Measurements from ENCODE around the gene GDF15. TPM values are rescaled to one million over a fixed set of nuclear protein-coding genes. Genes with fewer than 3 reads are reported as not detected.
A peak's percentile ranks its signal among the peaks of the same experiment; 100 is the strongest.

Gene GDF15
- total and polyA plus RNA-seq, 12 donors, result 0.33 to 29.2 (median 4.5) TPM

DNA sequence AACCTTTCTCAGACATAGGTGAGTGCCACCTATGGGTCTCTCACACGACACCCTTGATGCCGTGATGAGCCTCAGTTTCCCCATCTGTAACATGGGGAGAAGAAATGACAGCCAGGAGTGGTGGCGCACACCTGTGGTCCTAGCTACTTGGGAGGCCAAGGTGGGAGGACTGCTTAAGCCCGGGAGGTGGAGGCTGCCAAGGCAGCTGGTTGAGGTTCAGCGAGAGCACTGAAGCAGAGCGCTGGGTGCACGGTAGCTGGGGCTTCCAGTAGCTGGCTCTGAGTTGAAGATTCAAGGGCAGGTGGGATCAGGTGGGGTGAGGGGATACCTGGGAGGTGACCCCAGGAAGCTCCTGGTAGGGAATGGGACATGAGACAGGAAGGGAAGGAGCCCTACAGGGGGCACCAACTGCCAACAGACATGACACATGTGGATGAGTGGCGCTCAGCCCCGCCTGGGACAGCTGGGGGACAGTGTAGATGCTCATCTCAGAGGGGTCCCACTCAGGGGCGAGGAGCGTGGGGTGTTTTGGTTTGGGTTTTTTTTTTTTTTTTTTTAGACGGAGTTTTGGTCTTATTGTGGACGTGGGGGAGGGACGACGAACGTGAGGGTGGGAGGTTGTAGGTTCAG is 26.8 kb downstream of the GDF15 start:
- TF ChIP-seq, protein P1, sequence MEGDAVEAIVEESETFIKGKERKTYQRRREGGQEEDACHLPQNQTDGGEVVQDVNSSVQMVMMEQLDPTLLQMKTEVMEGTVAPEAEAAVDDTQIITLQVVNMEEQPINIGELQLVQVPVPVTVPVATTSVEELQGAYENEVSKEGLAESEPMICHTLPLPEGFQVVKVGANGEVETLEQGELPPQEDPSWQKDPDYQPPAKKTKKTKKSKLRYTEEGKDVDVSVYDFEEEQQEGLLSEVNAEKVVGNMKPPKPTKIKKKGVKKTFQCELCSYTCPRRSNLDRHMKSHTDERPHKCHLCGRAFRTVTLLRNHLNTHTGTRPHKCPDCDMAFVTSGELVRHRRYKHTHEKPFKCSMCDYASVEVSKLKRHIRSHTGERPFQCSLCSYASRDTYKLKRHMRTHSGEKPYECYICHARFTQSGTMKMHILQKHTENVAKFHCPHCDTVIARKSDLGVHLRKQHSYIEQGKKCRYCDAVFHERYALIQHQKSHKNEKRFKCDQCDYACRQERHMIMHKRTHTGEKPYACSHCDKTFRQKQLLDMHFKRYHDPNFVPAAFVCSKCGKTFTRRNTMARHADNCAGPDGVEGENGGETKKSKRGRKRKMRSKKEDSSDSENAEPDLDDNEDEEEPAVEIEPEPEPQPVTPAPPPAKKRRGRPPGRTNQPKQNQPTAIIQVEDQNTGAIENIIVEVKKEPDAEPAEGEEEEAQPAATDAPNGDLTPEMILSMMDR (IDR thresholded peaks at IDR 0.05), result no peak
- no peak for TF ChIP-seq POLR2A (IDR thresholded peaks at IDR 0.05)
- DNase-seq, result peak in 2 of 7 donors; percentile 18 to 25
- Histone ChIP-seq H3K4me1 (replicated peaks in 1 of 2) (peaks cover 23 to 33% of the 10 kb centered on the region in 2 donors), H3K36me3 (replicated peaks in 1 of 2) (no peaks in the 10 kb centered on the region), H3K27ac (no peak overlapping the region), H3K9me3 (replicated peaks in 1 of 3) (no peaks in the 10 kb centered on the region), H3K27me3 (no peaks in the 10 kb centered on the region), H3K4me3 (no peak overlapping the region)
- WGBS, 4 donors, result 71 to 77% (median 73%) methylated on average over 16 of the region's 16 CpGs
- intact Hi-C loops (cut with DNase I), result loop anchor here (5.0 kb wide), 1 partner anchor 65 kb away; no protein-coding TSS in a partner anchor

DNA sequence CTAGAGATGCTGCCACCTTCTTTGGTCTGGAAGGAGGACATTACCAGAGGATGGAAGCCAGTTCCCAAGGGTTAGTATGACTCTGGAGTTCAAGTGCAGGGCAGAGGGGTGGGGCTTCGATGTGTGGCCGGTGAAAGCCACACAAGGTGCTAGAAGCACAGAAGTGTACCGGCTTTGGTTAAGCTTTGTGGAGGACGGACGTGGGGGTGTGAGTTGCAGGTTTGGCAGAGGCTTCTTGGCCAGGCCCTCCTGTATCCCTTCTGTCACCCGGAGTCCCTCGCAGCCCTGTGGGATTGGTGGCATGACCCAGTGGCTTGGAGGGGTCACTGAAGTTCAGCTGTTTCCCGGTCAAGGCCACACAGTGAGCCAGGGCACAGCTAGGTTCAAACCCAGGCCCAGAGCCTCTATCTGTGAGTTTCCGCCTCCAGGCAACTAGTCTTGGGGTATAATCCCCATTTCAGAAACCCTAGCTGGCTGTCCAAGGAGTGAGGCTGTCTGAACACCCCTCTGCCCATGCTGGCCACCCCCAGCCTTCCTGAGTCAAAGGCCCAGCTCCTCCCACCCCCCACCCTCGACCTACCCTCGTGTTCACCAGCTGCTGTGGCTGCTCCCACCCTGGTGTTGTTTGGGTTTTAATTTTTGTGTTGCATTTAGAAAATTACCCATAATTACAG is 28.7 kb downstream of the GDF15 start:
- peak in 5 of 7 donors; percentile 39 to 63 (median 45) for DNase-seq
- Histone ChIP-seq H3K27ac (peak overlapping the region in 4 of 5 donors; percentile 47 to 92 (median 86)), H3K36me3 (replicated peaks in 1 of 2) (no peaks in the 10 kb centered on the region), H3K4me3 (peak overlapping the region in 1 of 4 donors; percentile 24), H3K4me1 (replicated peaks in 1 of 2) (peaks cover 33 to 45% of the 10 kb centered on the region in 2 donors), H3K27me3 (no peaks in the 10 kb centered on the region), H3K9me3 (replicated peaks in 1 of 3) (no peaks in the 10 kb centered on the region)
- no peak for TF ChIP-seq POLR2A (IDR thresholded peaks at IDR 0.05)
- TF ChIP-seq, protein P1 (IDR thresholded peaks at IDR 0.05), result no peak
- WGBS, 4 donors, result 9 to 12% (median 10%) methylated on average over 8 to 11 of the region's 11 CpGs
- intact Hi-C loops (cut with DNase I), result loop anchor here (5.0 kb wide), 1 partner anchor 67 kb away; no protein-coding TSS in a partner anchor

DNA sequence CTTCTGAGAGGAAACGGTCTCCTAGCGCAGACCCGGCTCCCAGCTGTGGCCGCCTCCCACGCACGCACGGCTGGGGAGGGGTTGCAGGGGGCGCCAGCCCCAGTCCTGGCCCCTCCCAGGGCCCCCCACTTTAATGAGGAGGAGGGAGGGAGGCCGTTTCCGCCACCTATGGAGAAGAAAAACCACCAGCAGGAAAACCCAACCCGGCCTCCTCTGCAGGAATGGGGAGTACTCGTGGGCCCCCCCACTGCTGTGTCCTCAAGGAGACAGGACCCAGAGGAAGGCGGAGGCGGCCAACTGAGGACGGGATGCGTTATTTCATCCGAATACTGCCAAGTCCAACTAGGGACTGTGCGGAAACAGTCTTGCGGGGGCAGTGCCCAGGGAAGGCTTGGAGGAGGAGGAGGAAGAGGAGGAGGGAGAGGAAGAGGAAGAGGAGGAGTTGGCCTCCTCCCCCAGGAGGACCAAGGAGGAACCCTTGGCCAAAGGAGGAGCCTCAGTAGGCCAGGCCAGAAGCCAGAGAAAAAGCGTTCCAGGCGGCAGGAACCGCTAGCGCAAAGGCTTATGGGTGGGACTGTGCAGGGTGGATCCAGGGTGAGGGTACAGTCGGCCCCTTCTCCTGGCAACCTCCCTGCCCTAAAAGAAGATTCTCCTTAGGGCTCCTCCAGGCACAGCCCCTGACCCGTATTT is 29.4 kb downstream of the GDF15 start:
- H3K27me3 ChIP-seq, result no peaks in the 10 kb centered on the region
- TF ChIP-seq POLR2A (IDR thresholded peaks at IDR 0.05), result peak in 1 of 2 donors; percentile 35
- TF ChIP-seq, protein P1 (IDR thresholded peaks at IDR 0.05), result no peak
- DNase-seq, result peak in 6 of 7 donors; percentile 60 to 87 (median 71)
- H3K4me1 ChIP-seq (replicated peaks in 1 of 2), result peaks cover 38 to 50% of the 10 kb centered on the region in 2 donors
- WGBS, 4 donors, result 30 to 36% (median 31%) methylated on average over 17 to 25 of the region's 25 CpGs
- H3K9me3 ChIP-seq (replicated peaks in 1 of 3), result no peaks in the 10 kb centered on the region
- peak overlapping the region; percentile 25 to 92 (median 85) for H3K27ac ChIP-seq
- intact Hi-C loops (cut with DNase I), result no loop called here
- H3K36me3 ChIP-seq (replicated peaks in 1 of 2), result no peaks in the 10 kb centered on the region
- H3K4me3 ChIP-seq, result peak overlapping the region in 1 of 4 donors; percentile 24

DNA sequence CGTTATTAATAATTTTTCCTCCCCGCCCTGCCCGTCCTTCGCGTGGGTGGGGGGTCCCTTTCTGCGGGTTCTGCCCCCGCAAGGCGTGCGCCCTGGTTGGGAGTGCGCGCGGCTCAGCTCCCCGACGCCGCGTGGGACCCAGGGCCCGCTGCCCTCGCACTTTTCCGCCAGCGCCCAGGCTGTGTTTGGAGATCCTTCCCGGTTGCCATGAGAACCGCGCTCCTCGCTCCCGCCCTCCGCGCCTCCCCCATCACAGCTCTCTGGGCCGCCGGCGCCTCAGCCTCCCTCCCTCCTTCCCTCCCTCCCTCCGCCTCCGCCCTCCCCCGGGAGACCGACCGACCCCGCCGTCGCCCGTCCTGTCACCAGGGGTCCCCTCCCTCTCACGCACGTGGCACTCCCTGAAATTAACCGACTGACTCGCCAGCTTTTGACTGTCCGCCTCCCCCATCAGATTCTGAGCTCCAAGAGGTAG is 30.9 kb downstream of the GDF15 start:
- Histone ChIP-seq H3K27ac (peak overlapping the region; percentile 72 to 92 (median 85)), H3K9me3 (replicated peaks in 1 of 3) (no peaks in the 10 kb centered on the region), H3K4me1 (replicated peaks in 1 of 2) (peaks cover 38 to 57% of the 10 kb centered on the region in 2 donors), H3K27me3 (no peaks in the 10 kb centered on the region), H3K36me3 (replicated peaks in 1 of 2) (no peaks in the 10 kb centered on the region), H3K4me3 (peak overlapping the region in 1 of 4 donors; percentile 50)
- TF ChIP-seq, protein P1 (IDR thresholded peaks at IDR 0.05), result no peak
- TF ChIP-seq POLR2A (IDR thresholded peaks at IDR 0.05), result no peak
- intact Hi-C loops (cut with DNase I), result no loop called here
- peak; percentile 80 to 93 (median 85) for DNase-seq
- 0 to 1% (median 1%) methylated on average over 6 to 44 of the region's 44 CpGs for whole genome bisulfite sequencing, 4 donors

All from adrenal gland (tissue), 12 donors.